Stimulated activated CD4-positive, alpha-beta T cell treated with anti-CD3 and anti-CD28 coated beads, Interleukin-12 subunit alpha, Interleukin-12 subunit beta, amount 100 ng/mL, for 48 hours (primary cell): ENCODE measurements around the gene CYB561D1.

Experiments used
- DNase-seq, 3 donors: peaks; one replicate each; pipeline ENCODE4 v3.0.0-alpha.2; 2020; ENCODE audit warnings: low read depth in 2 of 3, low spot score in 1 of 3

The CYB561D1 gene

GRCh38 chr1:109499661-109500536 is 6.0 kb downstream of the CYB561D1 start:
- peak in 1 of 3 donors; percentile 57 for DNase-seq

- DNase-seq, result no peak
These were observed 7.1 kb downstream of the CYB561D1 start for GRCh38 chr1:109500941-109501381.

GRCh38 chr1:109501644-109502363 is 7.9 kb downstream of the CYB561D1 start:
- no peak for DNase-seq

GRCh38 chr1:109502364-109502851 is 8.5 kb downstream of the CYB561D1 start:
- DNase-seq, result no peak

GRCh38 chr1:109503935-109504334 is 10.0 kb downstream of the CYB561D1 start:
- DNase-seq, result no peak

GRCh38 chr1:109504974-109505373 is 11.1 kb downstream of the CYB561D1 start:
- no peak for DNase-seq

GRCh38 chr1:109508001-109508872 is 14.3 kb downstream of the CYB561D1 start:
- DNase-seq, result no peak

GRCh38 chr1:109508873-109509175 is 14.9 kb downstream of the CYB561D1 start:
- no peak for DNase-seq

GRCh38 chr1:109509176-109510134 is 15.6 kb downstream of the CYB561D1 start, which contains the start of gene AMIGO1:
AMIGO1 (minus strand) TSS chr1:109509727; CDS start chr1:109508912, 815 bp downstream.
- peak in 1 of 3 donors; percentile 54 for DNase-seq

GRCh38 chr1:109513110-109513710 is 19.3 kb downstream of the CYB561D1 start:
- no peak for DNase-seq

- no peak for DNase-seq
These were observed 21.0 kb downstream of the CYB561D1 start for GRCh38 chr1:109514846-109515245.

- DNase-seq, result no peak
These were observed 23.0 kb downstream of the CYB561D1 start for GRCh38 chr1:109516872-109517271.

GRCh38 chr1:109517337-109517736 is 23.4 kb downstream of the CYB561D1 start:
- DNase-seq, result no peak

- no peak for DNase-seq
These were observed 27.4 kb downstream of the CYB561D1 start for GRCh38 chr1:109521002-109521951.

GRCh38 chr1:109522026-109522425 is 28.1 kb downstream of the CYB561D1 start:
- no peak for DNase-seq

- DNase-seq, result no peak
These were observed 29.8 kb downstream of the CYB561D1 start for GRCh38 chr1:109523706-109524105.

- DNase-seq, result no peak
These were observed 33.4 kb downstream of the CYB561D1 start for GRCh38 chr1:109527098-109527811.
